Middle frontal gyrus (tissue), 1 donor: Measurements from ENCODE around the gene DERL3.
A peak's percentile ranks its signal among the peaks of the same experiment; 100 is the strongest.
"Not testable (repeated sequence)": the region's sequence is repeated elsewhere in the genome, so short reads cannot be mapped to it uniquely, and the experiment has no call there.

Experiments used
- DNase-seq: peaks from one replicate; pipeline ENCODE4 v3.0.0-alpha.2; 2015; ENCODE audit warnings: low spot score; ENCODE audit errors: extremely low spot score

Gene DERL3

GRCh38 chr22:23838681-23839468, at the start of gene DERL3:
TSS of gene DERL3 (minus strand) at chr22:23839006. CDS start at chr22:23838987, 19 bp downstream.
- DNase-seq, result peak; percentile 88

GRCh38 chr22:23884140-23884539, 45.3 kb upstream of the DERL3 start:
- DNase-seq, result no peak

- no peak for DNase-seq
These were observed 44.9 kb upstream of the DERL3 start for GRCh38 chr22:23883658-23884057.

GRCh38 chr22:23882370-23882769, 43.6 kb upstream of the DERL3 start:
- DNase-seq, result no peak

- DNase-seq, result no peak
These were observed 39.4 kb upstream of the DERL3 start for GRCh38 chr22:23878219-23878618.

- DNase-seq, result no peak
These were observed 38.8 kb upstream of the DERL3 start for GRCh38 chr22:23877566-23877965.

- no peak for DNase-seq
These were observed 37.0 kb upstream of the DERL3 start for GRCh38 chr22:23875801-23876200.

- DNase-seq, result no peak
These were observed 36.1 kb upstream of the DERL3 start for GRCh38 chr22:23874871-23875270.

GRCh38 chr22:23868580-23868979, 29.8 kb upstream of the DERL3 start:
- no peak for DNase-seq

- not testable (repeated sequence) for DNase-seq
These were observed 25.8 kb upstream of the DERL3 start for GRCh38 chr22:23864499-23865154.

- DNase-seq, result no peak
These were observed 23.3 kb upstream of the DERL3 start for GRCh38 chr22:23862103-23862502.

GRCh38 chr22:23860187-23860586, 21.4 kb upstream of the DERL3 start:
- DNase-seq, result not testable (repeated sequence)

- DNase-seq, result no peak
These were observed 20.4 kb upstream of the DERL3 start for GRCh38 chr22:23859201-23859600.

- no peak for DNase-seq
These were observed 19.6 kb upstream of the DERL3 start for GRCh38 chr22:23858484-23858815.

- peak; percentile 98 for DNase-seq
These were observed 19.0 kb upstream of the DERL3 start, which contains the start of gene SLC2A11 for GRCh38 chr22:23857606-23858483. TSS of gene SLC2A11 (plus strand) at chr22:23857875. CDS start at chr22:23858000, 125 bp downstream.

GRCh38 chr22:23856721-23857605, 18.2 kb upstream of the DERL3 start:
- no peak for DNase-seq

GRCh38 chr22:23850136-23850611, 11.4 kb upstream of the DERL3 start:
- no peak for DNase-seq

GRCh38 chr22:23849009-23850006, 10.5 kb upstream of the DERL3 start:
- no peak for DNase-seq
